ENCODE results near the gene PYY.
"Not testable (repeated sequence)": the region's sequence is repeated elsewhere in the genome, so short reads cannot be mapped to it uniquely, and the experiment has no call there.

The PYY gene

DNA sequence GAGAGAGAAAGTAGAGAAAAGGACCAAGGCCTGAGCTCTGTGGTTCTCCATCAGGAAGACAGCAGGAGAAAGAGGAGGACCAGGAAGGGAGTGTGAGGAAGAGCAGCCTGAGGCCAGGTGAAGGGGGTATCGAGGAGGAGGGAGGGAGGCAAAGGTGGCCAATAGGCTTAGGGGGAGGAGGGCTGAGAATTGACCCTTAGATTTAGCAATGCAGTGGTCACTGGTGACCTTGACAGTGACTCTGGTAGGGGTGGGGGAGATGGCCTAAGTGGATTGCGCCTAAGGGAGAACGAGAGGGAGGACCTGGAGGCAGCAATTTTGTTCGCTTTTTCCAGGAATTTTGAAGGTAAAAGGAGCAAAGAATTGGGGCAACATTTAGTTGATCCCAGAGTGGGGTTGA is 45.3 kb upstream of the PYY start:
- Histone ChIP-seq H3K36me3 (no peaks in the 10 kb centered on the region), H3K9me3 (no peaks in the 10 kb centered on the region), H3K4me1 (no peaks in the 10 kb centered on the region), H3K27me3 (no peaks in the 10 kb centered on the region), H3K4me3 (ENCODE audit: low read depth, low read length) (no peak overlapping the region)
- DNase-seq: no peak
- TF ChIP-seq, protein P1, sequence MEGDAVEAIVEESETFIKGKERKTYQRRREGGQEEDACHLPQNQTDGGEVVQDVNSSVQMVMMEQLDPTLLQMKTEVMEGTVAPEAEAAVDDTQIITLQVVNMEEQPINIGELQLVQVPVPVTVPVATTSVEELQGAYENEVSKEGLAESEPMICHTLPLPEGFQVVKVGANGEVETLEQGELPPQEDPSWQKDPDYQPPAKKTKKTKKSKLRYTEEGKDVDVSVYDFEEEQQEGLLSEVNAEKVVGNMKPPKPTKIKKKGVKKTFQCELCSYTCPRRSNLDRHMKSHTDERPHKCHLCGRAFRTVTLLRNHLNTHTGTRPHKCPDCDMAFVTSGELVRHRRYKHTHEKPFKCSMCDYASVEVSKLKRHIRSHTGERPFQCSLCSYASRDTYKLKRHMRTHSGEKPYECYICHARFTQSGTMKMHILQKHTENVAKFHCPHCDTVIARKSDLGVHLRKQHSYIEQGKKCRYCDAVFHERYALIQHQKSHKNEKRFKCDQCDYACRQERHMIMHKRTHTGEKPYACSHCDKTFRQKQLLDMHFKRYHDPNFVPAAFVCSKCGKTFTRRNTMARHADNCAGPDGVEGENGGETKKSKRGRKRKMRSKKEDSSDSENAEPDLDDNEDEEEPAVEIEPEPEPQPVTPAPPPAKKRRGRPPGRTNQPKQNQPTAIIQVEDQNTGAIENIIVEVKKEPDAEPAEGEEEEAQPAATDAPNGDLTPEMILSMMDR (IDR thresholded peaks at IDR 0.05; ENCODE audit: low read depth, low read length): no peak

DNA sequence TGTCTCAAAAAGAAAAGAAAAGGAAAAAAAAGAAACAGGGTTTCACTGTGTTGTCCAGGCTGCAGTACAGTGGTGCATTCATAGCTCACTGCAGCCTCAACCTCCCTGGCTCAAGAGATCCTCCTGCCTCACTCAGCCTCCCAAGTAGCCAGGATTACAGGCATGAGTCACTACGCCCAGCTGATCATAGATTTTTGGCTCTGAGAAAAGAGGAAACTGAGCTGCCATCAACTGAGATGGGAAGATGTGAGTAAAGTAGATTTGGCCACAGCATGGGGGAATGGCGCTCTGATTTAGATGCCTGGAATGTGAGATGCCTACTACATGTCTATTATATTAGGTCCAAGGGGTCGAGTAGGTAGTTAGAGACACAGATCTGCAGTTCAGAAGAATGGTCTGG is 44.8 kb upstream of the PYY start:
- Histone ChIP-seq H3K4me3 (ENCODE audit: low read depth, low read length) (no peak overlapping the region), H3K4me1 (no peaks in the 10 kb centered on the region), H3K27me3 (no peaks in the 10 kb centered on the region), H3K36me3 (no peaks in the 10 kb centered on the region), H3K9me3 (no peaks in the 10 kb centered on the region)
- TF ChIP-seq, protein P1 (IDR thresholded peaks at IDR 0.05; ENCODE audit: low read depth, low read length): no peak
- no peak for DNase-seq

DNA sequence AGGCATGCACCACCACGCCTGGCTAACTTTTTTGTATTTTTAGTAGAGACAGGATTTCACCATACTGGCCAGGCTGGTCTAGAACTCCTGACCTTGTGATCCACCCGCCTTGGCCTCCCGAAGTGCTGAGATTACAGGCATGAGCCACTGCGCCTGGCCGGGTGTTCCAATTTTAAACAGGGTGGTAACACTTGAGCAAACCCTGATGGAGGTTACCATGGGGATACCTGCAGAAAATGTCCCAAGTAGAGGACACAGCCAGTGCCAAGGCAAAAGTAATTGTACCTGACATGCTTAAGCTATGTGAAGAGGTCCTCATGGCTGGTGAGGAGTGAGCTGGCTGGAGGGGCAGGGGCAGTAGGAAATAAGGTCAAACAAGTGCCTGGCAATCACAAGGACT is 43.4 kb upstream of the PYY start:
- H3K27me3 ChIP-seq; H3K36me3 ChIP-seq; DNase-seq; H3K4me1 ChIP-seq; H3K4me3 ChIP-seq (ENCODE audit: low read depth, low read length); H3K9me3 ChIP-seq: not testable (repeated sequence)

DNA sequence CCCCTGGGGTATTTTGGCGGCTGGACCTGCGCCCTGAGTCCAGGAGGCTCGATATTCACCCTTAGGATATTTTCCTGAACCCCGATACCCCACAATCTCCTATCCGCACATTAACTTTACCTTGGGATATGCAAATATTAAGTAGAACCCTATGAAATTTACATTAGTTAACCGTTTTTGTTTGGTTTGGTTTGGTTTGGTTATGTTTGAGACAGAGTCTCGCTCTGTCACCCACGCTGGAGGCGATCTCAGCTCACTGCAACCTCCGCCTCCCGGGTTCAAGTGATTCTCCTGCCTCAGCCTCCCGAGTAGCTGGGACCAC is 41.4 kb upstream of the PYY start:
- Histone ChIP-seq H3K36me3 (no peaks in the 10 kb centered on the region), H3K27me3 (no peaks in the 10 kb centered on the region), H3K4me1 (no peaks in the 10 kb centered on the region), H3K9me3 (no peaks in the 10 kb centered on the region), H3K4me3 (ENCODE audit: low read depth, low read length) (peak overlapping the region; percentile 54; the same call in 1 of the 2 replicates)
- no peak for DNase-seq
- TF ChIP-seq, protein P1 (IDR thresholded peaks at IDR 0.05; ENCODE audit: low read depth, low read length): no peak

DNA sequence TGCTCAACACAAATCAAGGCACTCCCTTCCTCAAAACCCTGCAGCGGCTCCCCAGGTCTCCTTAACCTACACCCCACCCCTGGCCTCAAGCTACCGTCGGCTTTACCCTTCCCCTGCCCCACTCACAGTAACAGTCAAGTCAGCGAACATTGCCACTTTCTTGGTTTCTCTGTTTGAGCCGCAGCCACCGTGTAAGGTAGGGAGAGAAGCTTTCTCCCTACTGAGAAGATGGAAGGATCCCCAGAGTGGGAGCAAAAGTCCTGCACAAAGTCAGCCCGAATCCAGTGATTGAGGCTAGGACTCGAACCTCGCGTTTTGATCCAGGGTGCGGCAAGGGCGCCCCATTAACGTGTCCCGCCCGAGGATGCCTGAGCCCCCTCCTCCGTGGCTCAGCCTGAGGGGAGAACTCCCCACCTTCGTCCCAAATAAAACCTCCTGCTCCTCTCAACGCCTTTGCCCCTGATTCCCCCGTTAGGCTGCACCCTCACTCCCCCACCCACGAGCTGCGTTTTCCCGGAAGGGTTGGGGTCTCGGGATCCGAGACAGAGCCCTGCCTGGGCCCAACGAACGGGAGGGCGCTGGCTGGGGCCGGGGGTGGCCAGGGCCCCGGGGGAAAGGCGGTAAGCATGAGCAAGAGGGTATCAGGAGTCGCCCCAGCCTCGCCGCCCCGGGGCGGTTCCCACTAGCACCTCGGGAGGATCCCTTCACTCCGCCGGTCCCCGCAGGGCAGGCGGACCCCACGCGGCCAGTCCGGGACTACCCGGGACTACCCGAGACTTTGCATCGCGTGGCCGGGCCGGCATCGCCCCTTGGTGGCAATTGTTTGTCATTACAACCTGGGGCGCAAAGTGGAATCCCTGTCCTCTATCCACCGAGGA is 40.8 kb upstream of the PYY start:
- H3K9me3 ChIP-seq: no peaks in the 10 kb centered on the region
- H3K4me1 ChIP-seq: no peaks in the 10 kb centered on the region
- TF ChIP-seq, protein P1 (IDR thresholded peaks at IDR 0.05; ENCODE audit: low read depth, low read length): peak; percentile 89
- peak overlapping the region; percentile 54 for H3K4me3 ChIP-seq (ENCODE audit: low read depth, low read length)
- H3K27me3 ChIP-seq: no peaks in the 10 kb centered on the region
- peak; percentile 85 for DNase-seq
- no peaks in the 10 kb centered on the region for H3K36me3 ChIP-seq

DNA sequence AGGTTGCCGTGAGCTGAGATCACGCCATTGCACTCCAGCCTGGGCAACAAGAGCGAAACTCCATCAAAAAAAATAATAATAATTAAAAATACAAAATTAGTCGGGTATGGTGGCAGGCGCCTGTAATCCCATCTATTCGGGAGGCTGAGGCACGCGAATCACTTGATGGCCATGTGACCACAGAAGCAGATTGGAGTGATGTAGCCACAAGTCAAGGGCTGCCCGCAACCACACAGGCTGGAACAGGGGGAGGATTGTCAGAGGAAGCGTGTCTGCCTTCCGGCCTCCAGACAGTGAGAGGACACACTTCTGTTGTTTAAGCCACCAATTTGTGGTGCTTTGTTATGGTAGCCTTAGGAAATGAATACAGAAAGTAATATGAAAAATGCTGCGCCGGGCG is 38.9 kb upstream of the PYY start:
- TF ChIP-seq, protein P1 (IDR thresholded peaks at IDR 0.05; ENCODE audit: low read depth, low read length): no peak
- H3K27me3 ChIP-seq: no peaks in the 10 kb centered on the region
- no peaks in the 10 kb centered on the region for H3K36me3 ChIP-seq
- no peaks in the 10 kb centered on the region for H3K9me3 ChIP-seq
- no peaks in the 10 kb centered on the region for H3K4me1 ChIP-seq
- no peak overlapping the region for H3K4me3 ChIP-seq (ENCODE audit: low read depth, low read length)
- no peak for DNase-seq

Data from BE2C (cell line).